NAMALWA (cell line): ENCODE data around the gene HRAS.
"Not testable (repeated sequence)": the region's sequence is repeated elsewhere in the genome, so short reads cannot be mapped to it uniquely, and the experiment has no call there.

Experiments
- DNase-seq: peaks from one replicate; pipeline ENCODE4 v3.0.0-alpha.2; 2015; ENCODE audit warnings: low spot score

Gene HRAS

DNA sequence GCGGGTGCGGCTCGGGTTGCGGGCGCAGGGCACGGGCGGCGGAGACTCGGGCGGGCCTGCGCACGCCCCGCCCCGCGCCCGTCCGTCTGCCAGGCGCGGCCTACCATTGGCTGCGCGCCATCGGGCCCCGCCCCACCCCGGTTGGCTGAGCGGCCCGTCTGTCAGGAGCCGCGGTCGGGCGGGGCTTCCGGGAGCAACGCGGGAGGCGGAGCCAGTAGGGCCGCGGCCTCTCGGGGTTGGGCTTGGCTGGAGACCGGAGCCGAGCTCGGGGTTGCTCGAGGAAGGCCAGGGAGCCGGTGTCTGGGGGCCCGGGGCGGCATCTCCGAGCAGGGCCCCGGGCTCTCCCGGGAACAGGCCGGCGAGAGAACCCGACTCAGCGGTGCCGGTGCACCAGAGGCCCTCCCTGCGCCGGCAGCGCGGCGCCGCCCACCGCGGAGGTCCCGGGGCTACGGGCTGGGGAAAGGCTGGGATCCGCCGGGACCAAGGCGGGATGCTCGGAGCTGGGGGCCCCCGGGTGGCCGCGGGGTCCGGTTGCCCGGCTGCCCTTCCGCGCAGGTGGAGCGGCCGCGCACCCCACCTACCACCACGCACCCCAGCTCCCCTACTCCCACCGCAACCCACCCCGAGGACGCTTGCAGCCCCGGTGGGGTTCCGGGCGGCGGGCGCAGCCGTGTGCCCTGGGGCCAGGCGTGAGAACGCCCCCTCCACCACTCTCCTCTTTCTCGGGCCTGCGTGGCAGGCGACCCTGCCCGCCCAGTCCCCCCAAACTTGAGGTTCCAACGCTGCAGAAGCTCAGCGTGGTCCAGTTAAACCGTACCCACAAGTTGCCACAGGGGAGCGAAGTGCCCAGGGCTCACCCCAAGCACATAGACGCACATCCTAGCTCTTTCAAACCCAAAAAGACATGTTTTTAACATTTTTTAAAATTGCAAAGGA lies at the start of gene HRAS:
HRAS (minus strand) TSS at position 58 of the 936 bp plus-strand sequence.
- DNase-seq = peak; percentile 95

DNA sequence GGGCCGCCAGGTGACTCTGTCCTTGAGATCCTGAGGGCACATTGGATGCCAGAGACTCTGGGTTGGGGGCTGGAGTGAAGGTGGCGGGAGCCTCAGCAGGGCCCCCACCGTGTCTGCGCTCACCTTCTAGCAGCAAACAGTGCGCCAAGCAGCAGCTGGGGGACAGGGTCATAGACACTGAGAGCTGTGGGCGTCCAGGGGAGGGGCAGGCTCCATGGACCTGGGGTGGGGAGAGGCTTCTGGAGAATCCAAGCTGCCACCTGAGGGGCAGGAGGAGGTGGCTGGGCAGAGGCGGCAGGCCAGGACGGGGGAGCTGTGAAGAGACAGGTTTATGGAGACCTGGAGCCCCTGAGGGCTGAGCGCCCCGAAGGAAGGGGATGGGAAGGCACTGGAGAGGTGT lies 48.9 kb upstream of the HRAS start:
- no peak for DNase-seq

DNA sequence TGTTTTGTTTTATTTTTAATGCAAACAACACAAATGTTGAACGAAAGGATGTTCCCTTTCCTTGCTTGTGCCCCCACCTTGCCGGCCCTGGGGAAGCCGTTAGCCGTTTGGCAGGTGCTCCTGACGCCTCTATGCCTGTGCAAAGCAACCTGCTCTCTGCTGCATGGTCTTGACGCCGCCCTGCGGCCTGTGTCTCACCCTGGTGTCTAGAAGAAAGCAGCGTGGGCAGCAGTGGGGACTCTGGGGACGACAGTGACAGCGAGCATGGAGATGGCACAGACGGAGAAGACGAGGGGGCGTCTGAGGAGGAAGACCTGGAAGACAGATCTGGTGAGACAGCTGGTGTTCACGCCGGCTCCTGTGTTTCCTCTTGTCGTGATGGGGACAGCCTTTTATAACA lies 46.4 kb upstream of the HRAS start:
- DNase-seq = no peak

DNA sequence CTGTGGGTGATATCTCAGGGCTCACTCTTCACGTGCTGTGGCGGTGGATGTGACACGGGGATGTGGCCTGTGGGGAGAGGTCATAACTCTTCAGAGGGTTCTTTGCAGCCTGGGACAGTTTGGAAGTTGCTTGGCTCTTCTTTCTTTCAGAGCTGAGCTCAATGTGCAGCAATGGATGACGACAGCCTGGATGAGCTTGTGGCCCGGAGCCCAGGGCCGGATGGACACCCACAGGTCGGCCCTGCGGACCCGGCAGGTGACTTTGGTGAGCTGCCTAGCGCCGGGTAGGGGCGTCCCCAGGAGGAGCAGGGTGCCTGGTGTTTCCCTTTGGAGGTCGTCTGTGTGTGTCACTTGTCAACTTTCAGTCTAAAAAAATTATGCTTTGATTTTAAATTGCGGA lies 46.0 kb upstream of the HRAS start:
- DNase-seq = no peak

DNA sequence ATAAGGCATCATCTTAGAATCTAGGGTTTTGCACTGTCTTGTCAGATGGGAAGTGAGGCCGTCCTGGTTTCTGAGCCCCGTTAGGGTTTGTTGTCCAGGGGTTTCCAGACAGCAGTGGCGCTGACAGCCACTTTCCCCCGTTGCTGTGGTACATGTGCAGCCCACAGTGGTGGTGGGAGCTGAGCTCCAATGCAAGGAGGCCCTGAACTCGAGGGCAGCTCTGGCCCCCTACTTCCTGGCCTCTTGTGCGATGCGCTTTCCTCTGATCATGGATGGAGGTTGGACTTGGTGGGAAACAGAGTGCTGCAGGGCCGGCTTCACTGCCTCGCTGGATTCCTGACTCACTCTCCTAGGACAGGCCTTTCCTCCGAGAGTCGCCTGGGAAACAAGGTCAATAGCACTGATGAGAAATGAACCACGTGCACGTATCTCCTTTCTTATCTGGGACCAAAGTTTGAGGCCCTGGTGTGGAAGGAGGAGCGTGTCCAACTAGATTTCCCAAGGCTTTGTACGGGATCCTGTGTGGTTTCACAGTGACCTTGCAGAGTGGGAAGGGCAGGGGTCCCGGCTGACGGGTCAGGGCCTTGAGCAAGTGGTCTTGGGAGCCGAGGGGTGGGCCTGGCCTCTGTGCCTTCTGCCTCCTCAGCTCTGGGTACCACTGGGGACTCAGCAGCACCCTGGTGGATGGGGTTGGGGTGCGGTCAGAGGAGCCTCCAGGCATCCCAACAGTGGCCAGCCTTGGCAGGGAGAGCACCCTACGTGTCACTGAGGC lies 44.6 kb upstream of the HRAS start:
- DNase-seq = no peak

DNA sequence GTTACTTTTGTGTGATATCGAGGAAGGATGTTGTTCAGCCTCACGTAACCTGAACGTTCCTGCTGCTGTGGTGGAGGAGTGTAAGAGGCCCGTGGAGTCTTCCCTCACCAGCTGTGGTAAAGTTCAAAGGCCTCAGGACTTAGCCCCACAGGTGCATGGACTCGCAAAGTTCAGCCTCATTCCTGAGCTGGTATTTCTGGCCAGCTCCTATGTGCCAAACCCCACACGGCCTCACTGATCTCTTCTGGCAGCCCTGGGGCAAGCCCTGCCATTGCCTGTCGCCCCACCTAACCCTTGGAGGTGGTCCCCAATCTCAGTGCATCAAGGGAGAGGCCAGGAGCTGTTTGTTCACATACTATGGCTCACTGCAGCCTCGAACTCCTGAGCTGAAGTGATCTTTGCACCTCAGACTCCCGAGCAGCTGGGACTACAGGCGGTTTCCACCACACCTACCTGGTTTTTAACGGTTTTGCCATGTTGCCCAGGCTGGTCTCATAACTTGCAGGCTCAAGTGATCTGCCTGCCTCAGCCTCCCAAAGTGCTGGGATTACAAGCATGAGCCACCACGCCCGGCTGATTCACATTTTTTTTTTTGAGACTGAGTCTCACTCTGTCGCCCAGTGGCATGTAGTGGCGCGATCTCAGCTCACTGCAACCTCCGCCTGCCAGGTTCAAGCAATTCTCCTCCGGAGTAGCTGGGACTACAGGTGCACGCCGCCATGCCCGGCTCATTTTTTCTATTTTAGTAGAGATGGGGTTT lies 43.1 kb upstream of the HRAS start:
- no peak for DNase-seq

DNA sequence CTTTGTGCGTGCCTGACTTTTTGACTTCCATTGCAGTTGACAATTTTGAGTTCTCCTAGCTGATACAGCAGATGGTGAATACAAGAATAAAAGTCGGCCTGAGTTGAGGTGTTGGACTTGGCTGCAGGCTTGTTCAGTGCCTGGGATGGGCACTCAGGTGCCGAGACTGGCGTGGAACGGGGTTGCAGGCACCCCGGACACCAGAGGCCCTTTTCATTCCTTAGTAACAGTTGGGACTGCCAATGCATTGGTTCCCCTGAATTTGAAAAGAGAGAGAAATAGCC lies 42.2 kb upstream of the HRAS start:
- DNase-seq = no peak

DNA sequence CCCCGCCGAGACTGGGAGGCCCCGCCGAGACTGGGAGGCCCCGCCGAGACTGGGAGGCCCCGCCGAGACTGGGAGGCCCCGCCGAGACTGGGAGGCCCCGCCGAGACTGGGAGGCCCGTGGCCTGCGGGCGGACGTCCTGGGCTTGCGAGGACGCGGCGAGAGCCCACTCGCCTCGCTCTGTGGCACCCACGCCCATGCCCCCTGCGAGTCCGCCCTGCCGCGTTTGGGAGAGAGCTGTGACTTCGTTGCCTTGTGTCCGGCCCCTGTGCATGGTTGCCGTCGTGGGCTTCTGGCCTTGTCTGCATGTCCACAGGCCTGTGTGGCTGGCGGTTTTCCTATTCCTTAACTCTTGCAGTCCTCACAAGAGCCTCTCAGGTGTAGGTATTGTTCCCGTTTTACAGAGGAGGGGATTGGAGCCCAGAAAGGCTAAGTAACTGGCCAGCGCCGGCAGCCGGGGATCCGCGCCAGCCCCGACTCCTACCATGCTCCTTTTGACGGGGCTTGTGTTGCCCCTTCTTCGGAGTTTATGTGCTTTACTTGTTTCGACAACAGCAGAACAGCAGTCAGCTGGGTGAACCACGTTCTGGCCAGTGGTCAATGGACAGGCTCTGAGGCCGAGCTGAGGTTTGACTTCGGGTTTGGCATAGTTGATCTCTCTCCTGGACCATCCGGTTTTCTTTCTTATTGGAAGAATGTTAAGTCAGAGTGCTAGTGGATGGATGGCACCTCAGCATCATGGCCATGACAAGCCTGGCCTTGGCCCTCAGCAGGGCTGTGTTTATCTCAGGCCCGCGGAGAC lies 41.6 kb upstream of the HRAS start:
- no peak for DNase-seq

DNA sequence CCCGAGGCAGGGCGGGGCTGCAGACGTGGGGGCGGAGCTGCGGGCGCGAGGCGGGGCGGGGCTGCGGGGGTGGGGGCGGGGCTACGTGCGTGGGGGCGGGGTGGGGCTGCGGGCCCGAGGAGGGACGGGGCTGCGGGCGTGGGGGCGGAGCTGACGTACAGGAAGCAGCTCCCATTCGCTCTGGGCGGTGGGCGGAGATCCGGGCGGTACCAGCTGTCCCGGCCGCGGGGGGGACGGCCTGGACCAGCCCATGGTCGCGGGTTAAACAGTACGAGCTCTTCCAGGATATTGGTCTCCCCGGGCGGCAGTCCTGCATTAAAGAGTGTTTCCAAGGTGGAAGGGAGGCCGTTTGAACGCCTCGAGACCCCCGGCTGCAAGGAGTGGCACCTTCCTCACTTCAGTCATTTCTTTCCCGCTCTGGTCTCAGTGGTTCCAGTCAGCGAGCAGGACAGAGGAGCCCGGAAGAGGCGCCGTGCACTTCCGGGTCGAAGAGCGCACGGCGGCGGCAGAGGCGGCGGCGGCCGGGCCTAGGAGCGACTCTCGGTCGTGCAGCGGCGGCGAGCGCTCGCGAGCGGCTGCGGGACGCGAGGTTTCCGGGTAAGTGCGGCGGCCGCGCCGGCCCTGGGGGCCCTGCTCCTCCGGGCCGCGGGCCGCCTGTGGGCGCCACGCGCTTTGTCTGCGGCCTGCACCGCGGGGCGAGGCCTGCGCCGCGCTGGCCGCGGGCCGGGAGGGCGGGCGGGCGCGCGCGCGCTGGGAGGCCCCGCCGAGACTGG lies 40.8 kb upstream of the HRAS start, which contains the start of gene PHRF1:
PHRF1 (plus strand) TSS at position 475 of the 773 bp plus-strand sequence. CDS start 5,043 bp downstream, outside the sequence.
- peak; percentile 92 for DNase-seq

DNA sequence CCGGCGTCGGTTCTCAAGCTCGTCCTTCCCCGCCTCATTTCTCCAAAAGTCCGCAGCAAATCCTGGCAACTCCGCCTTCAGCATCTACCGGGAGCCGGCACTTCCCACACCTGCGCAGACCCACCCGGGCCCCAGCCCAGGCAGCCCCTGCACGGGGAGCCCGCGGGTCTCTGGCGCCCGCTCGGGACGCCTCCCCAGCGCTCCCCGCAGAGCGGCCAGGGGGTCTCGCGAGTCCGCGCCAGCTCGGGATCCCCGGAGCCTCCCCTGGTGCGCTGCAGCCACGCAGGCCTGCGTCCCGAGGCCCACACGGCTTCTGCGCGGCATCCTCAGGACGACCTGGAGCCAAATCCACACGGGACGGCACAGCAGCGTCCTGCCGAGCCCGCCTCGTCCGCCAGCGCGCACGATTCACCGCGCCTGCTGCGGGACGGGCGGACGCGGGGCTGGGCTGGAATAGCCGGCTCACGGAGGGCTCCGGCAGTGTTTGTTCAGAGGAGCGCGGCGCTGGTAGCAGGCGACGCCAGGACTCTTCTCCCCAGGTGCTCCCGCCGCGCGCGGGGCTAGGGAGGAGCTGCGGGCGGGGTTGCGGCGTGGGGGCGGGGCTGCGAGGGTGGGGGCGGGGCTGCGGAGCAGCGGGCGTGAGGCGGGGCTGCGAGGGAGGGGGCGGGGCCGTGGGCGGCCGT lies 40.1 kb upstream of the HRAS start:
- peak; percentile 76 for DNase-seq

DNA sequence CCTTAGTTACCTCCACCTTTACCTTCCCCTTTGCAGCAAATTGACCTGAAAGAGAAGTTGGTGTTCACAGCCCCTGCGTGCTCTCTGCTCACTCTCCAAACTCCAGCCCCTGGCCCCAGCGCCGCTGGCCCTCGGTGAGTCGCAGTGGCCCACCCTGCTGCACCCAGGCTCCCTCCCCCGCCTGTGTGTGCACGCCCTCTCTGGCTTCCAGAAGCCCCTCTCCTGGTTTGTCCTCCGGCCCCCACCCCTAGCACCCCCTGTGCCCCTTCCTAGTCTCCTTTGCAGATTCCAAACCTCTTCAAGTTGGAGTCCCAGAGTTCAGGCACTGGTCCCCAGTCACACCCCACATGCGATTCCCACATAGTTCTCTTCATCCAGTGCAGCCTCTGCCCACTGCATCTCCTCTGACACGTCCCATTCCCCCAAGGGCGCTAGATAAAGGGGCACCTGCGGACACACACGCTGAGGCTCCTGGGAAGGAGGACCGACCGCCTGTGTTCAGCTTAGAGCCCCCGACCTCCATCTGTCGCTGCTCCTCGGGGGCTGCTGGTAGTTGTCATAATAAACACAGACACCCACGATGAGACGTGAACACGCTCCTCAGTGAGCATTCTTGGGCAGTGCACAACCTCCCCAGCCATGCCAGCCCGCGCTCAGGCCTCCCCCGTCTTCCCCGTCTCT lies 39.4 kb upstream of the HRAS start:
- no peak for DNase-seq

DNA sequence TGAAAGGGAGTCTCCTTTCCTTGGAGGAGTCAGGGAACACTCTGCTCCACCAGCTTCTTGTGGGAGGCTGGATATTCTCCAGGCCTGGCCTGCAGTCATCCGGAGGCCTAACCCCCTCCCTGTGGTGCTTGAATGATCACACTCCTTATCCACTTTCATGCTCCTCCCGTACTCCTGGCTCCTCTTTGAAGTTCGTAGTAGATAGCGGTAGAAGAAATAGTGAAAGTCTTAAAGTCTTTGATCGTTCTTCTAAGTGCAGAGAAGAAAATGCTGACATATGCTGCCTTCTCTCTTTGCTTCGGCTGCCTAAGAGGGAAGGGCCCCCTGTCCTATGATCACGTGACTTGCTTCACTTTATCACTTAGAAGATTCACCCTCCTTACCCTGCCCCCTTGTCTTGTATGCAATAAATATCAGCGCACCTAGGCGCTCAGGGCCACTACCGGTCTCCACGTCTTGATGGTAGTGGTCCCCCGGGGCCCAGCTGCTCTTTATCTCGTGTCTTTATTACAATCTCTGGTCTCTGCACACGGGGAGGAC lies 38.7 kb upstream of the HRAS start:
- not testable (repeated sequence) for DNase-seq

DNA sequence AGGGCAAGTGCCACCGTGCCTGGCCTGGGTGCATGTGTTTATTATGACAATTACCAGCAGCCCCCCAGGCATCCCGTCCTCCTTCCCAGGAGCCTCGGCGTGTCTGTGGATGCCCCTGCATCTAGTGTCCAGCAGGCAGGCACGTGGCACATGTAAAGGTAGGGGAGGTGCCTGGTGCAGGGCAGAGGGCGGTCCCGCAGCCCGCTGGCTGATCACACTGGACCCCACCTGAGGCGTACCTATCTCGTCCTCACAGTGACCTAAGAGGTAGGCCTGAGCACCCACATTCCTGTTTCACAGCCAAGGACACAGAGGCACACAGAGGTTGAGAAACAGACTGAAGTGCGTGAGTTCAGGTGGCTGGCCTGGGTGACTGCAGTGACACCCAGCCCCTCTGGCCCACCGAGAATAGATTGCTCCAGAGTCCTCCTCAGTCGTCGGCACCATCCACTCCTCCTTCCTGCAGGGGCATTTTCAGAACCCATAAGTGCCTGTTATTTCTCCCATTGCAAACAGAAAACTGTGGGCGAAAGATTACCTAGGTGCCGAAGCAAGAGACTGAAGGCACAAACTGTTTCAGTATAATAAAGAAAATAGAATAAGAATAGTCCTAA lies 37.9 kb upstream of the HRAS start:
- no peak for DNase-seq

DNA sequence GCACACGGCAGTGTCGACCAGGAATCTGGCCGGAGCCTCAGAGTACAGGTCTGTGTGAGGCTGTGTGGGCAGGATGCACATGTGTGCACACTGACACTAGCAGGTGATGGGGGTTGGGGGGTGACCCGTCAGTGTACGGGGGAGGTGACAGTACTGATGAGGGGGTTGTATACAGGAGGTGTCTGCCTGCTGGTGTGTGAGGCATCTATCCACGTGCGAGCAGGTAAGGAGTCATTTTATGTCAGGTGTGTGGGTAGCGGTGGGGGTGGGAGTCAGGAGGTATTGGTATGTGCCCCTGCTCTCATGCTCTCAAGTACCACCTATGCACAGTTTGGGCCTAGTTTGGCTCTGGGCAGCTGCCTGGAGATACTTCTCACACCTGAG lies 36.4 kb upstream of the HRAS start:
- DNase-seq = no peak

DNA sequence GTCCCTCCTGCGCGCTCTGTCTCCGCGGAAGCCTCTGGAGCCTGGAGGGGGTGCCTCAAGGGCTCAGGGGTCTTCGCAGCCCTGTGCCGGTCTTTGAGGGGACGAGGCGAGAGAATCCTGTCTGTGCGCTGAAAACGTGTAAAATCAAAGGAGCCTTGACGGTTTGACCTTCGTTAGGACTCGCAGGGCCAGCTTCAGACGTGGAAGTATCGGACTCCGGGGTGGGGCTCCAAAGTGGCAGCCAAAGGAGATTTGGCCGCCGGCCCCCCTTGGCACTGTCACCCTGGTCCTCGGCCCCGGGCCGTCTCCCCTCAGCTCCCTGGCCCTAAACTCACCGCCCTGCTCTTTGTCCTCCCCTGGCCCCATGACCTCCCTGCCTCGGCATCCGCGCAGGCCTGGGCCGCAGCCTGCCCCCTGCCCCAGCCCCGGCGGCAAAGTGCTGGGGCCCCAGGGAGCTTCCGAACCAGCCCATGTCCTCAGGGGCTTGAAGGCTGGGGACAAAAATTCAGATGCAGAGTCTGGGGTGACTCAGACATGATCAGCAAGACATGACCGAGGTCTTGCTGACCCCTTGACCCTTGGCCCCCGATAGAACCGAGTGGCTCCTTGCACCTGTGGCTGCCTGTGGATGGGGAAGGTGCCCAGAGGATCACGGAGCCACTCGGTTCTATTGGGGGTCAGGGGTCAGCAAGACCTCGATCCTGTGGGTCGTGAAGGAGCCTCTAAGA lies 33.9 kb upstream of the HRAS start:
- DNase-seq = no peak

DNA sequence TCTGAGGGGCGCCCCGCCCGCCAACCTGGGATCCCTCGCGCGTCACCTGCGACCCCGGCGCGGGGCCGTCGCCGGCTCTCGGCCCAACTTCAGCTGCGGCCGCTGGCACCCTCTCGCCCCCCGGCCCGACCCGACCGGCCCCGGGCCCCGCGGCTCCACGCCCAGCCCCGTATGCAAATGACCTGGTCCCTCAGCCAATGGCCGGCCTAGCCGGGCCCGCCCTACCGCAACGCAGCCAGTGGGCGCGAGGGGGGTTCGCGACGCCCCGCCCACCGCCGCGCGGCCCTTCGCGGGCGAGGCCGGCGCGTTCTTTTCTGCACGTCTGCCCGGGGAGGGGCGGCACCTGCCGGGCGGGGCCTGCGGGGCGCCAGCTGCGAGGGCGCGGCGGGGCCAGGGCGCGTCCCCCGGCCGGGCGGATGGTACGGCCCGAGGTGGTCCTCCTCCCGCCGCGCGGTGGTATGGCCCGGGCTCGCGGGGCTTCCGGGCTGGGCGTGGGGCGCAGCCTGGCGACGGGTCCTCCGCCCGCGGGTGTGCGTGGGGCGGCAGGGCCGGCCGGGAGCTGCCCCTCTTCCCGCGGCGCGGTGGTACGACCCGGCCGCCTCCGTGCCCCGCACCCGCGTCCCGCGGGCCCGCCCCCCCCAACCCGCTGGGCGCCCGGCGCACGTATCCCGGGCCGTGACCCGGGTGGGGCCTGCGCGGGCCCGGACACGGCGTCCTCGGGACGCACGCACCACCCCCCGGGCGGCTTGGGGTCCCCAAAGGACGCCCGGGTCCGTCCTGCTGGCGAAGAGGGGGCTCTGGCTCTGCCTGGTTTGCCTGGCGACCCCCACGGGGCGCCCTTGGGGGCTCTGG lies 33.2 kb upstream of the HRAS start:
- peak; percentile 96 for DNase-seq

DNA sequence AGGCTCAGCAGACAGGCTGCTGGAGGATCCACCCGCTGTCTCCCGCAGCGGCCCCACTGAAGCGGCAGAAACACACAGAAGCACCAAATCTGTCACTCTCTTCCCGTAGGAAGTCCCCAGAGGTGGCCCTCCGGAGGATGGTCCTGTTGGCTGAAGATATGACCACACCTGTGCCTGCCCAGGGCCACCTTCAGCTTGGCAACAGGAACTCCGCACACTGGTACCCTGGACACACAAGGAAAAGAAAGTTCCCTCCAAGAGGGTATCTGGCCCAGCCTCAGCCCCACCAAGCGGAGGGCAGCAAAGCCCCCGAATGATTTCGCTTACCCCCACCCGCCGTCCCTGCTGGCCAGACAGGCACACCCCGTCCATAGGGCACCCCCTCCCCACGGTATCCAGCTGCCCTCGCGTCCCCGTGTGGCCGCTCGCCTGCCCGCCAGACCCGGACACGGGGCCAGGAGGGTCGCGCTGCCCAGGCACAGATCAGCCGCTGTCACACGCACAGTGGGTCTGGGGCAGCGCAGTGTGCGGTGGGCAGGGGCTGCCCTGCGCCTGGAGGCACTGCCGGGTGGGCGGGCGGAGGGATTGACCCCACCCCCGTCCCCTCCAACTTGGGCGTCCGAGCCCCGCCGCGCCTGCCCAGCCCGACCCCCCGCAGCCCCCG lies 32.4 kb upstream of the HRAS start:
- DNase-seq = no peak
